GM18867 (cell line): ENCODE results near the gene CYP4Z1.
"Not testable (repeated sequence)": the region's sequence is repeated elsewhere in the genome, so short reads cannot be mapped to it uniquely, and the experiment has no call there.

ENCODE experiments used
- ATAC-seq: cut with Tn5 transposase; IDR thresholded peaks from one replicate; pipeline ENCODE4 v1.9.1; 2021; ENCODE audit warnings: mild to moderate bottlenecking, moderate library complexity; ENCODE audit not compliant: unreplicated experiment

Gene CYP4Z1, protein sequence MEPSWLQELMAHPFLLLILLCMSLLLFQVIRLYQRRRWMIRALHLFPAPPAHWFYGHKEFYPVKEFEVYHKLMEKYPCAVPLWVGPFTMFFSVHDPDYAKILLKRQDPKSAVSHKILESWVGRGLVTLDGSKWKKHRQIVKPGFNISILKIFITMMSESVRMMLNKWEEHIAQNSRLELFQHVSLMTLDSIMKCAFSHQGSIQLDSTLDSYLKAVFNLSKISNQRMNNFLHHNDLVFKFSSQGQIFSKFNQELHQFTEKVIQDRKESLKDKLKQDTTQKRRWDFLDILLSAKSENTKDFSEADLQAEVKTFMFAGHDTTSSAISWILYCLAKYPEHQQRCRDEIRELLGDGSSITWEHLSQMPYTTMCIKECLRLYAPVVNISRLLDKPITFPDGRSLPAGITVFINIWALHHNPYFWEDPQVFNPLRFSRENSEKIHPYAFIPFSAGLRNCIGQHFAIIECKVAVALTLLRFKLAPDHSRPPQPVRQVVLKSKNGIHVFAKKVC

DNA sequence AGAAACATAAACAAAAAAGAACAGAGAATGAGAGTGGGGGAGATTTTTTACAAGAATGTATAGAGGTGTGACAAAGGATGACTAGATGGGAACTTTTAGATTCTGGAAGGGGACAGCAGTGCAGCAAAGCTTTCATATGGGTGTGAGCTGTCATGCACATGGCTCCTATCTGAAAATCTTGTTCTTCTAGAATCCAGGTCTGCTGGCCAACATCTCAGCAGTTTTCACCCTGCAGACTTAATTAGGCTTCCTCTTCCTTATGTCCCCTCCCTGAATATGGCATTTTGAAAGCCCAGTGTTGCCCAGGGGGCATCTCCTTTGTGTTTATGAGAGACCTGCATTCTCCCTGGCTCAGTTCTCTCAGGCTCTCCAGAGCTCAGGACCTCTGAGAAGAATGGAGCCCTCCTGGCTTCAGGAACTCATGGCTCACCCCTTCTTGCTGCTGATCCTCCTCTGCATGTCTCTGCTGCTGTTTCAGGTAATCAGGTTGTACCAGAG lies at the start of gene CYP4Z1:
TSS of gene CYP4Z1 (plus strand) at position 135 of the 498 bp plus-strand sequence. CDS start at position 395, 260 bp downstream.
- no peak for ATAC-seq

DNA sequence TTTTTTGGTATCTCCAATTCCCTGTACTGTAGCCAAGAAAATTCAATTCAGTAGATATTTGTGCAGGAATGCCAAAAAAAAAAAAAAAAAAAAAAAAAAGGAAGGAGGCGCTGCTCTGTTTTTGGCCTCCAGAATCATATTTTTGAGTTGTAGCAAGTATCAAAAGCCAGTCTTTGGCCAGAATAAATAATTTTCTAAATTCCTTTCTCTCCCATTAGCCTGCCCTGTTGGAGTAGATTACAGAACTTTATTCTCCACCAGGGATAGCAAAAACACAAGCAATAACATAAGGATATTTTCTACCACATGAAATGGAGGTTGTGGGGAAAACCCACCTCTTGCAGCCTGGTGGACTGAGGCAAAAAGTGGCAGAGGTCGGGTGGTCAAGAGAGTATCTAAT lies 46.0 kb upstream of the CYP4Z1 start:
- no peak for ATAC-seq

DNA sequence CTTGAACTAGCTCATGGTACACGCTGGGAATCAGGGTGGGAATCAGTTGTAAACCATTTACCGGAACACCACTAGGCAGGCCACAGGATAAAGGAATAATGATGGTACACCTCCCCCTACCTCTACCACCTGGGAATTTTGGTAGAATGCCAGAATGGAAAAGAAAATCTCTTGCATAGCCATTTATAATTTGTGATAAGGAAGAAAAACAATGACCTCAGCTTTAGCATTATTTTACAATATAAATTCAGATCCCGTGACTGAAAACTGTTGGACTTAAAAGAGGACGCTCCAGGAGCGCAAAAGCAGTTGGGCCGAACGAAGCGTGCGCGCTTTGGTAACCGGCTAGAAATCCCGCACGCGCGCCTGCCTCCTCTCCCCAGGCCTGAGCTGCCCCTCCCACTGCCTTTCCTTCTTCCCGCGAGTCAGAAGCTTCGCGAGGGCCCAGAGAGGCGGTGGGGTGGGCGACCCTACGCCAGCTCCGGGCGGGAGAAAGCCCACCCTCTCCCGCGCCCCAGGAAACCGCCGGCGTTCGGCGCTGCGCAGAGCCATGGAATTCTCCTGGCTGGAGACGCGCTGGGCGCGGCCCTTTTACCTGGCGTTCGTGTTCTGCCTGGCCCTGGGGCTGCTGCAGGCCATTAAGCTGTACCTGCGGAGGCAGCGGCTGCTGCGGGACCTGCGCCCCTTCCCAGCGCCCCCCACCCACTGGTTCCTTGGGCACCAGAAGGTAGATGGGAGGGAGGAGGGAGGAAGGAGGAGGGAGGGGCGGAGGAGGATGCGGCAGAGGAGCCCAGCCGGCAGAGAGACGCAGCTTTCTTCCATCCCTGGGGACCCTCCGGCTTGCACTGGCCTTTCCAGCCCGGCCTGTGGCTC lies 43.5 kb upstream of the CYP4Z1 start, which contains the start of gene CYP4X1:
TSS of gene CYP4X1 (plus strand) at position 402 of the 873 bp plus-strand sequence. CDS start at position 551, 149 bp downstream.
- ATAC-seq = no peak

DNA sequence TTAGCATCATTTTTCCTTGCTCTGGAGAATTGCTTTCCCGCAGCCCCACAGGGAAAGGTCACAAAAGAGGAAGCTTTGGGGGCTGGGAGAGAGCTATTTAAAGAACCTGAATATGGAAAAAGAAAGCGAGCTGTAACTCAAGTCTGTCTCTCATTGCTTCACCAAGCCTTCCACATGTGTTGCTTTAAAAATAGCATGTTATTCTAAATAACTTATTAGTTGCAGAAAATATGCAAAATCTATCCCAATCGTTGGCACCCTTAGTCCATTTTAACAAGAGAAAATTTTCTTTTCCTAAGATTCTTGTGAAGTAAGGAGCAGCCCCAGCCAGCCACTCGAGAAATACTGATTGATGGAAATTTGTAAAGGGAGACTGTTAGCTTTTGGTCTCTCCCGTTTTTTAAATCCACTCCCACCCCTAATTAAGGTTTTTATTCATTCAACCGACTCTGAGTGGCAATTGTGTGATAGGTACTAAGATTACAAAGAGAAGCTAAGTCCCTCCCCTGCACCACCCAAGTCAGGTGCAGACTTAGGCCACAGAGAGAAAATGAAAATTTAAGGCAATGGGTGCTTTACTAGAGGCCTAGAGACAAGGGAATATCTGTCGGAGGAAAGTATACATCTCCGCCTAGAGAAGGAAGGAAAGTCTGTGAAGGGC lies 42.8 kb upstream of the CYP4Z1 start:
- ATAC-seq = no peak

DNA sequence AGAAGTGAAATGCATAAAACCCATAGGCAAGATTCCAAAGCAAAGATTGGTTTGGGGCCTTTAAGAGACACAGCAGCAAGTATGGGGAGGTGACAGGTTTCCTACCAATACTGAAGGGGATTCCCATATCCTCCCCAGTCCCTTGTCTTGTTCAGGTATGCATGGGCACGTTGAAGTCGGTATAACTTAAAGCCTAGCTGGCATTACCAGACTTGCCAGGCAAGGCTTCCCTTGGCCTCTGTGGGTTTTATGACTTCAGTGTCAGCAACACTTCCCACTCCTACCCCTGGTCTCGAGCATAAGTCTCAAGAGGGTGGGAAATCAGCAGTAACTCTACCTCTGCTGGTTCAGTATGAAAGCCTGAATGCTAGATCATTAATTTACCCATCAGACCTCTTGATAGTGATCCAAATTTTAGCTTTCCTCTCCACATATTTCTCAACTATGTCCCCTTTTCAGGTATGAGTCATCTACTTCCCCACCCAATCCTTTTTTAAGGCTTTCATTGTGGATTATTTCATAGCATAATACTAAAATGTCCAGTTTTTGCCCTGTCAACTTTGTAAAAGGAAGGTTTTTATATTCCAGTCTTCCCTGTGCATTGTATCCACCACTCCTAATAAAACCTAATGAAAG lies 36.7 kb upstream of the CYP4Z1 start:
- no peak for ATAC-seq

DNA sequence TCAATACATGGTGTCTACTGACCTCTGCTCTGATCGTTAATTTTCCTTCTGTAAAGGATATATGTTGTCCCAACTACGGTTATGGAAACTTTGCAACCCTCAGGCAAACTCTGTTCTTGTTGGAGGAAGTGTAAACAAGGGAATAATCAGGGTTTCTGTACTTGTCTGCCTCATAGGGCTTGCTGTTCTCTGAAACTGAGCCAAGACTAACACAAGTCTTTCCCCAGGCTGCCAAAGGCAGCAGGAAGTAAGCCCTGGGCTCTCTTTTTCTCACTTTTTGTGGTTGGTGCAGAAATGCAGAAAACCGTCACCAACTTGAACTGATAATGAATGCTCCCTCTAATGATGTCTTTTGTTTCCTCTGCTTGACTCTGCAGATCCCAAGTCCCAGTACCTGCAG lies 36.0 kb upstream of the CYP4Z1 start:
- no peak for ATAC-seq

DNA sequence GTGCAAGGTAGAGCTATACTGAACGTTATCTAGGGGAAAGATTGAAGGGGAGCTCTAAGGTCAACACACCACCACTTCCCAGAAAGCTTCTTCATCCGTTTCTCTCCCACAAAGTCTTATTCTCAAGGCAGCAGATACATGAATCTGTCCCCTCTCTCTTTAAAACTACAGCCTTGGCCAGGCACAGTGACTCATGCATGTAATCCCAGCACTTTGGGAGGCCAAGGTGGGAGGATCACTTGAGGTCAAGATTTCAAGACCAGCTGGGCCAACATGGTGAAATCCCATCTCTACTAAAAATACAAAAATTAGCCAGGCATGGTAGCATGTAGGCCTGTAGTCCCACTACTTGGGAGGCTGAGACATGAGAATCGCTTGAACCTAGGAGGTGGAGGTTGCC lies 35.4 kb upstream of the CYP4Z1 start:
- ATAC-seq = no peak

DNA sequence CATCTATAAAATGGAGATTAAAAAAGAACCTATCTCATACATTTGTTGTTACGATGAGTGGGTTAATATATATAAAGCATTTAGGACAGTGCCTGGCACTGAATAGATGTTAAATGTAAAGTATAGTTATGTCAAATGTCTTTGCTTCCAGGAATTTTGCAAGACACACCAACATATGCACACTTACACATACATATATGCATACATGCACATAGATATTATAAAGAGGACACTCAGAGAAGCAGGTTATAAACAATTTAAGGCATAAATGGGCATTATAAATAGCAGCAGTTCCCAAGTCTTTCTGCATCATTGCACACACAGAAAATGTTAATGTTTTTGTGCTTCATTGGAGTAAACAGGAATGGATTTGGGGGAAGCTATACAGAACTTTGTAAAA lies 30.3 kb upstream of the CYP4Z1 start:
- ATAC-seq = no peak

DNA sequence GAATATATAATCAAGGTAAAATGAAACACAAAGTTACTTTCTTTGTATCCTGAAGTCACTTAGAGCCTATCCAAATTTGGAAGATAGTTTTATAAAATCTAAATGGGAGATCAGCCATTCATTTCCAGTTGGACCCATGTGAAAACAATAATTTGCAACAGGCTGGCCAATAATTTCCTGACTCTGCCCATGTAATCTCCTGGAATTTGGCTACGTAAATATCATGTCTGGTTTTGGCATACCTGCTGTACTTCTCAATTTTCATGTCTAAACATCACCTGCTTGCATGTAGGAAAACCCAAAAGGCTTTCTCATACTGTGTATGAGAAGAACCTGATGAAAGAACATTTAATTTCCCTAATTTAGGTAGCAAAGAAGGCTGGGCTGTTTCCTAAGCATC lies 7.7 kb upstream of the CYP4Z1 start:
- ATAC-seq = no peak

DNA sequence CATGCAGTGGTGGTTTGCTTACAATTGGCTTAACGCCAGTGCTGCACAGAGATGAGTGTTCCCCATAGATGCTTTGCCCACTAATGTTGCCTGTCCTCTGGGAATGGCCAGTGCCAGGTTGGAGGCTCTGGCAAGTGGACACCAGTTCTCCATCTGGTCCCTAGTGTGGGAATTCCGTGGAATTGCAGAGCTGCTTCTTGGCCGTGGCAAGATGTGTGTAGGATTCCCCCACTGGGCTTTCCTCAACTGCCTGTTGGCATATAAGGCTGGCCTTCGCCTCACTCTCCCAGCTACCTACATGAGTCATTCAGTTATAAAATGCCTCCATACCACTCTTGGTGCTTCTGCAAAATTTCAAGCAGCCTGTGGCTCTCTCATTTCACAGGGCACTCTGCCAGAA lies 2.0 kb downstream of the CYP4Z1 start:
- not testable (repeated sequence) for ATAC-seq

DNA sequence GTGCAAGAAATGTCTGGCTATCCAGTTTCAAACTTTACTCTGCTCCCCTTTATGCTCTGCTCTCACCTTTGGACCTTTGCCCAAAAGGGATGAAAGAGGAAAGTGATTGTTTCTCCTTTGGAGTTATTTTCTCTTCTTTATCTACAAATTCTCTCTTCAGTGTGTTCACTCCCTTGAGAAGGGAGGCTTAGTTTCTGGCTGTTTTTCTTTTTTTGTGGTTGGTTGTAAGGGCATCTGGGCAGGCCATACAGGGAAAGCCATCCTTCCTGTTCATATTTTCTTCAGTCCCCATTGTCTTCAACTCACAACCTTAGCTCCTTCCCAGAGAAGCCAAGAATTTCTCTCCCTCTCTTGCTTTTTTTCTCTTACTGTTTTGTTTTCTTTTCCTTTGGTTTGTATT lies 2.5 kb downstream of the CYP4Z1 start:
- not testable (repeated sequence) for ATAC-seq

DNA sequence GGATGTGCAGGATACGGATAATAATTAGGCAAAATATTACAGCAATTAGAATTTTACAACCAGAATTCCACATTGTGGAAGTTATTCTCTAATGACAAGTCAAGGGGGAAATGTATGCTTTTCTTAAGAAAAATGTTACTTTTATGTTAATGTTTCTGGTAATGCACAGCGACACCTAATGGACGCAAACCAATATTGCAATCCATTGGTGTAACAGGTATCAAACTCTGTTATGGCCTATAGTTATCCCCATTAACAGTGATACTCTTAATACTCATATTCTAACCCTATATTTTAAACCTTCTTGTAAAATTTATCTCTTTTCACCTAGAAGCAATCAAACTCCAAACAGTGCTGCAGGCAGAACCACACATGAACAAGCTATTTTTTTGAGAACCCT lies 22.3 kb downstream of the CYP4Z1 start:
- not testable (repeated sequence) for ATAC-seq

DNA sequence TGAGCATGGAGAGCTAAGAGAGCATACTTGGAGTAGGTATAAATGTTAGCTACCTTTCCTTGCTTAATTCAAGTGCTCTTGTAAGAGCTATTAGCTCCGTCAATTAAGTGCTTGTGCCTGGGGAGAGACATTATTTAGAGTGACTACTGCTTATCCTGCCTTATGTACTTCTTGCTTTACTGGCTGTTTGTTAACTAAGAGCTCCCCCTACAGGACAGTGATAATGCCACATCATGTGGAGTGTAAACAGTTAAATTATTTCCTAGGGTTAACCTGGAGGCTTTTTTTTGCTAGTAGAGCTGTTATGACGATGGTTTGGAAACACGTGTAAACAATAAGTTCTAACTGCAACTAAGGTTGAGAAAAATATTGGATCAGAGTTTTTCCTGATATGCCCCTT lies 24.4 kb downstream of the CYP4Z1 start:
- ATAC-seq = not testable (repeated sequence)

DNA sequence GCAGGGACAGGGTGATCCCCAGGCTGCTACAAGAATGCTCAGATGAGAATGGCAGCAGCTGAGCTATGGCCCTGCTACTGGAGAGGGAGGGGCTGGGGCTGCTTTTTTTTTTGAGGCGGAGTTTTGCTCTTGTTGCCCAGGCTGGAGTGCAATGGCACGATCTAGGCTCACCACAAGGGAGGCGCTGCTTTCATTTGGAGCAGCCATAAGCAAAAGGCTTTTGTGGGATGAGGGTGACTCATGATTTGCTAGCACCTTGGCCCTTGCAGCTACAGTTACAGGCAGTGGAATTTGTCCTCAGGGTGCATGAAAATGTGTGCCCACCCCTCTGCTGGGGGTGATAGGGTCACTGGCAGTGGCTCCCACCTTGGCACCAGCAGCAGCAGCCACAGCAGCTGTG lies 37.8 kb downstream of the CYP4Z1 start:
- no peak for ATAC-seq

DNA sequence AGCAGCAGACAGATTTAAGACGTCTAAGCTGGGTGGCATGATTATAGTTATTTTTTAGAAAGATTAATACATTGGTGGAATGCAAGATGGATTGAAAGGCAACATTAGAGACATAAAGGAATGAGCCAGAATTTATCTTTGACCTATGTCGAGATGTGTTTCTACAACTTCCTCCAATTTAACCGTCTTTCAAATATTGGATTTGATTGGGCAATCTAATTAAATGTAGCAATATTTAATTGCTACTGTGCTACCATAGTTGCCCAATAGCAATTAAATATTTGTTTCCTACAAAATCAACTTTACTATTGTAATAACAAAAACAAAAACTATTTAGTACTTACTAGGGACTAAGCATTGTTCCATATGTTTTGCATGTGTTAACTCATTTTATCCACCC lies 39.8 kb downstream of the CYP4Z1 start:
- ATAC-seq = no peak

DNA sequence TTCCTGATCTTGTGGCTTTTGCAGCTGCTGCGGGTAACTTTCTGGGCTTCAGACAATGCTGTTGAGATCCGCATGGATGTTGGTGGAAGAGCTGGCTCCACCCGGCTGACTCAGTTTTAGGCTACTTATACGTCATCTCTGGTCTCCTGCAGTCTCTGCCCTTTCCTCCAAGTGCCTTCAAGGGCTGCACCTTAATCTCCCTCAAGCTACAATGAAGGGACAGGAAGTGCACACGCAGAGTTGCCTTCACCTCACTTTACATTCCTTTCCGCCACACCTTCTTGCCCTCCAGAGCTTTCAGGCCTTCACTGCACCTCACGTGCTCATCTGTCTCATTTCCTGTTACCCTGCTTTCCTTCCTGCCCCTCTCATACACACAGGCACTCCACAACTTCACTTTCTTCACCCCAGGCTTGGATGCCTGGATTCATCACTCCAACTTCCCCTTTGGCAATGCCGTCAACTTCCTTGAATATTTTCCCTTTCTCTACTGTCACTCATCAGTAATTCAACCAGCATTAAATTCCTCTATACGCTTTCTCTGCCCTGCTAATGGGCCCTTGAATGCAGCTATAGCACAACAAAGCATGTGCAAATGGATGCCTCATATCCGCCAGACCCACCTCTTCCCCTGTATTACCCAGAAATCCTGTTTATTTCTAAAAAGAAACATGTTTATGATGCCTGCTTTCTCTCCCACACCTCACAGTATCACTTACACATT lies 41.0 kb downstream of the CYP4Z1 start:
- ATAC-seq = not testable (repeated sequence)

DNA sequence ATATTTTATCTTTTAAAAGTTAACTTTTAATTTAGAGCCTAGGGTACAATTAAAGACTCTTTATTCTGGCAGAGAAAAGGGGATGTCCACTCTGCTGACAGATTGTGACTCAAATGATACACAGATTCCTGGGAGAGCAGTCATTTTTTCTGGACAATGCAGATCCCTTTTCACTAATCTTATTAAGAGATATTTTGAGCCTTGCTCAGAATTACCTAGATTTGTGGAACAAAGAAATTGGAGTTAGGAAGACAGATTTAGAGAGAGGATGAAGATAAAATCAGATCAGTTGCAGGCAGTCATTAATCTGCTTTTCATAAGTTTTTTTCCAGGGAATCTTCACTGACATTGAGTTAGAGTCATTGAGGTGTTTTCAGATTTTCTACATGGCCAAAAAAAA lies 42.5 kb downstream of the CYP4Z1 start:
- not testable (repeated sequence) for ATAC-seq

DNA sequence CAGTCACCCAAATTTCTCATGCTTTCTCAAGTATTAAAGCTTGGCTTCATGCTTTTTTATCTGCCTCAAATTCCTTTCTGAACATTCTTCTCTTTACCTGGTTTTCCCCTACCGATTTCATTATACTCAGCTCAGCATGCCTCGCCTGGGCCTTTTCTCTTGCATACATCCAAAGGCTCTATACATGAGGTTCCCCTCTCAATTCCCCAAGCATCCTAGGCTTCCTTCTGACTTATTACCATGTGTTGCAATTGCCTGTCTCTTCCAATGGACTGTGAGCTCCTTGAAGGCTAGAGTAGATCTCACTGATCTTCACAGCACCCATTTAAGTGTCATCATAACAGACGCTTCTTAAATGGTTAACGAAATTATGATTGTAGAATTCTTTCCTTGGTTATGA lies 46.1 kb downstream of the CYP4Z1 start:
- ATAC-seq = no peak

DNA sequence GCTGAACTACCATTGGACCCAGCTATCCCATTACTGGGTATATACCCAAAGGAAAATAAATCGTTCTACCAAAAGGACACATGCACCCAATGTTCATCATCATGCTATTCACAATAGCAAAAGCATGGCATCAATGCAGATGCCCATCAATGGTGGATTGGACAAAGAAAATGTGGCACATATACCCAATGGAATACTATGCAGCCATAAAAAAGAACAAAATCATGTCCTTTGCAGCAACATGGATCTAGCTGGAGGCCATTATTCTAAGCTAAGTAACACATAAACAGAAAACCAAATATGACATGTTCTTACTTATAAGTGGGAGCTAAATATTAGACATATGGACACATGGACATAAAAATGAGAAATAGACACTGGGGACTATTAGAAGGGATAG lies 54.0 kb downstream of the CYP4Z1 start:
- ATAC-seq = not testable (repeated sequence)

DNA sequence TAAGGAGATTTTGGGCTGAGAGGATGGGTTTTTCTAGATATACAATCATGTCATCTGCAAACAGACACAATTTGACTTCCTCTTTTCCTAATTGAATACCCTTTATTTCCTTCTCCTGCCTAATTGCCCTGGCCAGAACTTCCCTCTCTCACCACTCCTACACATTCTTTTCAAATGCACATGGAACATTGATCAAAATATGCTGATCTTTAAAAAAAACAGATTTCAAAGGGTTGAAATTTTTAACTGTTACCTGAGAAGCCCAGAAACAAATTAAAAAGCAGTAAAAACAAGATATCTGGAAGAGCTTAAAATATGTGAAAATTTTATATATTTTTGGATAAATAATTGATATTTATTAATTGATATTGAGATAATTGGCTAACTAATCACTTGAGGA lies 57.8 kb downstream of the CYP4Z1 start:
- not testable (repeated sequence) for ATAC-seq
